Ectodermal cell (in vitro differentiated cells): ENCODE data around the gene PTPN3.
"Not testable (repeated sequence)": the region's sequence is repeated elsewhere in the genome, so short reads cannot be mapped to it uniquely, and the experiment has no call there.

ENCODE experiments used
- H3K27ac ChIP-seq: 2 replicates; pipeline ENCODE4 v1.7.0; 2013; ENCODE audit warnings: mild to moderate bottlenecking, low read depth, low read length; ENCODE audit not compliant: insufficient read depth, poor library complexity, severe bottlenecking
- H3K27me3 ChIP-seq: 2 replicates; pipeline ENCODE4 v1.7.0; 2013; ENCODE audit warnings: mild to moderate bottlenecking, low read length; ENCODE audit not compliant: insufficient read depth, control insufficient read depth, poor library complexity, severe bottlenecking
- H3K36me3 ChIP-seq: one replicate; pipeline ENCODE4 v1.7.0; 2013; ENCODE audit warnings: low read length; ENCODE audit not compliant: control insufficient read depth, insufficient read depth
- H3K4me1 ChIP-seq: one replicate; pipeline ENCODE4 v1.7.0; 2013; ENCODE audit warnings: low read length; ENCODE audit not compliant: control insufficient read depth, insufficient read depth
- H3K4me3 ChIP-seq: 2 replicates; pipeline ENCODE4 v1.7.0; 2013; ENCODE audit warnings: low read depth, low read length, control low read depth; ENCODE audit not compliant: insufficient read depth
- H3K9me3 ChIP-seq: 2 replicates; pipeline ENCODE4 v1.7.0; 2013; ENCODE audit warnings: mild to moderate bottlenecking, low read length, moderate library complexity; ENCODE audit not compliant: control insufficient read depth
- WGBS, 2 experiments: methylation state at CpG; one replicate each; pipeline ENCODE4 v1.1.7; 2013; ENCODE audit warnings: missing lambda C conversion rate in 2 of 2; 5-methylcytosine and 5-hydroxymethylcytosine counted together

Gene PTPN3

GRCh38 chr9:109382585-109382984 is 115.5 kb downstream of the PTPN3 start:
- Histone ChIP-seq H3K36me3 (no peaks in the 10 kb centered on the region), H3K4me3 (no peak overlapping the region), H3K27ac (no peak overlapping the region), H3K9me3 (no peaks in the 10 kb centered on the region), H3K27me3 (no peaks in the 10 kb centered on the region), H3K4me1 (no peaks in the 10 kb centered on the region)
- WGBS, 2 experiments = 91 to 95% methylated on average over 3 of the region's 3 CpGs

GRCh38 chr9:109382182-109382581 is 115.9 kb downstream of the PTPN3 start:
- Histone ChIP-seq H3K27ac (no peak overlapping the region), H3K4me1 (no peaks in the 10 kb centered on the region), H3K27me3 (no peaks in the 10 kb centered on the region), H3K9me3 (no peaks in the 10 kb centered on the region), H3K4me3 (no peak overlapping the region), H3K36me3 (no peaks in the 10 kb centered on the region)
- 92 to 94% methylated on average over 13 of the region's 13 CpGs for WGBS, 2 experiments

- no peaks in the 10 kb centered on the region for H3K4me1 ChIP-seq
- 94 to 96% methylated on average over 13 of the region's 13 CpGs for WGBS, 2 experiments
- H3K27ac ChIP-seq = no peak overlapping the region
- no peak overlapping the region for H3K4me3 ChIP-seq
- no peaks in the 10 kb centered on the region for H3K9me3 ChIP-seq
- H3K27me3 ChIP-seq = no peaks in the 10 kb centered on the region
- no peaks in the 10 kb centered on the region for H3K36me3 ChIP-seq
Observed at GRCh38 chr9:109381011-109381729, 116.9 kb downstream of the PTPN3 start.

- Histone ChIP-seq H3K4me3 (no peak overlapping the region), H3K27me3 (no peaks in the 10 kb centered on the region), H3K4me1 (no peaks in the 10 kb centered on the region), H3K9me3 (no peaks in the 10 kb centered on the region), H3K27ac (no peak overlapping the region), H3K36me3 (no peaks in the 10 kb centered on the region)
- 94% methylated on average over 7 of the region's 7 CpGs for WGBS, 2 experiments
Observed at GRCh38 chr9:109379513-109379912, 118.6 kb downstream of the PTPN3 start.

- Histone ChIP-seq H3K4me1 (no peaks in the 10 kb centered on the region), H3K36me3 (no peaks in the 10 kb centered on the region), H3K27me3 (no peaks in the 10 kb centered on the region), H3K27ac (no peak overlapping the region), H3K4me3 (no peak overlapping the region), H3K9me3 (no peaks in the 10 kb centered on the region)
- 91 to 92% methylated on average over 4 of the region's 4 CpGs for WGBS, 2 experiments
Observed at GRCh38 chr9:109378316-109378715, 119.8 kb downstream of the PTPN3 start.

- H3K27me3 ChIP-seq = no peaks in the 10 kb centered on the region
- no peaks in the 10 kb centered on the region for H3K36me3 ChIP-seq
- no peak overlapping the region for H3K27ac ChIP-seq
- no peaks in the 10 kb centered on the region for H3K9me3 ChIP-seq
- WGBS, 2 experiments = 96 to 97% methylated on average over 5 of the region's 5 CpGs
- H3K4me3 ChIP-seq = no peak overlapping the region
- no peaks in the 10 kb centered on the region for H3K4me1 ChIP-seq
Observed at GRCh38 chr9:109372246-109372645, 125.9 kb downstream of the PTPN3 start.

- no peak overlapping the region for H3K27ac ChIP-seq
- WGBS, 2 experiments = 88 to 89% methylated on average over 1 of the region's 1 CpG
- no peaks in the 10 kb centered on the region for H3K9me3 ChIP-seq
- no peaks in the 10 kb centered on the region for H3K4me1 ChIP-seq
- H3K27me3 ChIP-seq = no peaks in the 10 kb centered on the region
- H3K36me3 ChIP-seq = no peaks in the 10 kb centered on the region
- H3K4me3 ChIP-seq = no peak overlapping the region
Observed at GRCh38 chr9:109371374-109371773, 126.7 kb downstream of the PTPN3 start.

- H3K36me3 ChIP-seq = no peaks in the 10 kb centered on the region
- H3K4me3 ChIP-seq = no peak overlapping the region
- H3K4me1 ChIP-seq = no peaks in the 10 kb centered on the region
- H3K9me3 ChIP-seq = no peaks in the 10 kb centered on the region
- no peaks in the 10 kb centered on the region for H3K27me3 ChIP-seq
- H3K27ac ChIP-seq = no peak overlapping the region
- 90 to 92% methylated on average over 2 of the region's 2 CpGs for WGBS, 2 experiments
Observed at GRCh38 chr9:109369285-109369684, 128.8 kb downstream of the PTPN3 start.

- no peaks in the 10 kb centered on the region for H3K9me3 ChIP-seq
- H3K36me3 ChIP-seq = no peaks in the 10 kb centered on the region
- WGBS, 2 experiments = 87 to 90% methylated on average over 5 of the region's 5 CpGs
- no peak overlapping the region for H3K27ac ChIP-seq
- H3K4me1 ChIP-seq = no peaks in the 10 kb centered on the region
- no peaks in the 10 kb centered on the region for H3K27me3 ChIP-seq
- H3K4me3 ChIP-seq = no peak overlapping the region
Observed at GRCh38 chr9:109360771-109361170, 137.3 kb downstream of the PTPN3 start.

- not testable (repeated sequence) for H3K4me1 ChIP-seq, H3K9me3 ChIP-seq, H3K4me3 ChIP-seq, H3K27ac ChIP-seq, H3K27me3 ChIP-seq, H3K36me3 ChIP-seq
- 88 to 91% methylated on average over 7 of the region's 8 CpGs for WGBS, 2 experiments
Observed at GRCh38 chr9:109358968-109359603, 139.0 kb downstream of the PTPN3 start.
